Esophagus muscularis mucosa (tissue), 4 donors: ENCODE data around the gene FYB1. TPM values are rescaled to one million over a fixed set of nuclear protein-coding genes. Genes with fewer than 3 reads are reported as not detected.

ENCODE experiments used
- DNase-seq: peaks from one replicate; pipeline ENCODE4 v3.0.0-alpha.2; 2017; ENCODE audit errors: extremely low spot score
- H3K27ac ChIP-seq, 4 donors: fragments of 200-600 bp; sonication (generic); replicated peaks in 1 of 4; 1 replicate in 3 of 4; 2 replicates in 1 of 4; pipeline ENCODE4 v1.5.1; 2016 to 2019; ENCODE audit warnings: mild to moderate bottlenecking in 1 of 4
- H3K27me3 ChIP-seq, 4 donors: fragments of 200-600 bp; sonication (generic); one replicate each; pipeline versions ENCODE4 v1.5.1 to v1.6.0; 2016 to 2019
- H3K36me3 ChIP-seq, 4 donors: fragments of 200-600 bp; sonication (generic); one replicate each; pipeline ENCODE4 v1.5.1; 2016 to 2019
- H3K4me1 ChIP-seq, 4 donors: fragments of 200-600 bp; sonication (generic); one replicate each; pipeline ENCODE4 v1.5.1; 2016 to 2019
- H3K4me3 ChIP-seq, 4 donors: fragments of 200-600 bp; sonication (generic); 1 replicate in 2 of 4; 2 replicates in 2 of 4; pipeline ENCODE4 v1.5.1; 2016 to 2019; ENCODE audit warnings: mild to moderate bottlenecking in 4 of 4, moderate library complexity in 1 of 4
- H3K9me3 ChIP-seq, 4 donors: fragments of 200-600 bp; sonication (generic); 1 replicate in 3 of 4; 2 replicates in 1 of 4; pipeline ENCODE4 v1.5.1; 2016 to 2019
- CTCF ChIP-seq, 3 experiments: fragments of 200-600 bp in 2 of 3; fragments of 450-650 bp in 1 of 3; sonication (generic) in 2 of 3; IDR thresholded peaks; one replicate each; pipeline ENCODE4 v1.5.1; 2017 to 2019; ENCODE audit warnings: antibody characterized with exemption in 3 of 3, mild to moderate bottlenecking in 2 of 3, moderate library complexity in 1 of 3
- EP300 ChIP-seq: sonication (generic); formaldehyde crosslinking; IDR thresholded peaks from one replicate; pipeline ENCODE4 v1.6.1; 2017; ENCODE audit warnings: antibody characterized with exemption
- POLR2A ChIP-seq: fragments of 450-650 bp; IDR thresholded peaks from one replicate; pipeline ENCODE4 v1.6.1; 2017; ENCODE audit warnings: antibody characterized with exemption, moderate library complexity, mild to moderate bottlenecking, low read depth
- POLR2AphosphoS5 ChIP-seq, 2 donors: sonication (generic); formaldehyde crosslinking; IDR thresholded peaks; one replicate each; pipeline ENCODE4 v1.6.1; 2017; ENCODE audit warnings: antibody characterized with exemption in 2 of 2
- WGBS: methylation state at CpG from one replicate; pipeline ENCODE4 v1.1.5; 2018; 5-methylcytosine and 5-hydroxymethylcytosine counted together
- intact Hi-C: fragments of 100-400 bp; cut with DNase I; formaldehyde crosslinking; loops from one replicate; pipeline ENCODE4 v1.15.1; 2023
- total RNA-seq, 4 donors: library from RNA; depleted of rRNA; stranded (reverse); fragments of >200 nt; gene quantifications; one replicate each; pipeline versions ENCODE4 v1.1.0 to v1.2.1, GENCODE V29; 2016

The FYB1 gene
- total RNA-seq, 4 donors from 2014 or later = 3.2 to 12.9 (median 3.9) TPM

GRCh38 chr5:39260095-39260494 is 40.7 kb upstream of the FYB1 start:
- Histone ChIP-seq H3K27me3 (no peaks in the 10 kb centered on the region), H3K27ac (no peak overlapping the region), H3K9me3 (no peaks in the 10 kb centered on the region), H3K4me3 (no peak overlapping the region), H3K4me1 (no peaks in the 10 kb centered on the region), H3K36me3 (no peaks in the 10 kb centered on the region)
- intact Hi-C loops = no loop called here
- no peak for DNase-seq
- TF ChIP-seq POLR2A (no peak), CTCF (IDR thresholded peaks at IDR 0.05) (no peak), EP300 (no peak), POLR2AphosphoS5 (IDR thresholded peaks at IDR 0.05) (no peak)

GRCh38 chr5:39257554-39257953 is 38.2 kb upstream of the FYB1 start:
- no peak for DNase-seq
- Histone ChIP-seq H3K27ac (no peak overlapping the region), H3K9me3 (no peaks in the 10 kb centered on the region), H3K27me3 (no peaks in the 10 kb centered on the region), H3K4me3 (no peak overlapping the region), H3K36me3 (no peaks in the 10 kb centered on the region), H3K4me1 (no peaks in the 10 kb centered on the region)
- no peak for TF ChIP-seq EP300
- no peak for TF ChIP-seq POLR2AphosphoS5 (IDR thresholded peaks at IDR 0.05)
- TF ChIP-seq CTCF (IDR thresholded peaks at IDR 0.05) = no peak
- TF ChIP-seq POLR2A = no peak
- WGBS = 93% methylated on average over 3 of the region's 3 CpGs
- intact Hi-C loops = no loop called here

- peak overlapping the region in 1 of 4 donors; percentile 10 for H3K4me3 ChIP-seq
- WGBS = 33% methylated on average over 4 of the region's 4 CpGs
- H3K27me3 ChIP-seq = no peaks in the 10 kb centered on the region
- H3K27ac ChIP-seq = no peak overlapping the region
- intact Hi-C loops = no loop called here
- no peaks in the 10 kb centered on the region for H3K9me3 ChIP-seq
- H3K36me3 ChIP-seq = no peaks in the 10 kb centered on the region
- no peak for TF ChIP-seq POLR2AphosphoS5 (IDR thresholded peaks at IDR 0.05)
- no peak for TF ChIP-seq POLR2A
- no peak for TF ChIP-seq EP300
- TF ChIP-seq CTCF (IDR thresholded peaks at IDR 0.05) = no peak
- no peak for DNase-seq
- H3K4me1 ChIP-seq = no peaks in the 10 kb centered on the region
Observed at GRCh38 chr5:39256477-39257235, 37.3 kb upstream of the FYB1 start.

GRCh38 chr5:39255406-39255805 is 36.0 kb upstream of the FYB1 start:
- H3K4me3 ChIP-seq = no peak overlapping the region
- no peaks in the 10 kb centered on the region for H3K27me3 ChIP-seq
- no peaks in the 10 kb centered on the region for H3K4me1 ChIP-seq
- DNase-seq = no peak
- 85% methylated on average over 2 of the region's 2 CpGs for WGBS
- H3K36me3 ChIP-seq = no peaks in the 10 kb centered on the region
- no peak overlapping the region for H3K27ac ChIP-seq
- TF ChIP-seq CTCF (IDR thresholded peaks at IDR 0.05) (no peak), EP300 (no peak), POLR2AphosphoS5 (IDR thresholded peaks at IDR 0.05) (no peak), POLR2A (no peak)
- no peaks in the 10 kb centered on the region for H3K9me3 ChIP-seq
- intact Hi-C loops = no loop called here

- TF ChIP-seq EP300 = no peak
- TF ChIP-seq CTCF (IDR thresholded peaks at IDR 0.05) = no peak
- no peak for TF ChIP-seq POLR2A
- no peak for TF ChIP-seq POLR2AphosphoS5 (IDR thresholded peaks at IDR 0.05)
- DNase-seq = no peak
- intact Hi-C loops = no loop called here
- H3K36me3 ChIP-seq = no peaks in the 10 kb centered on the region
- no peaks in the 10 kb centered on the region for H3K9me3 ChIP-seq
- no peaks in the 10 kb centered on the region for H3K27me3 ChIP-seq
- H3K4me1 ChIP-seq = no peaks in the 10 kb centered on the region
- H3K27ac ChIP-seq = no peak overlapping the region
- no peak overlapping the region for H3K4me3 ChIP-seq
Observed at GRCh38 chr5:39254671-39255070, 35.3 kb upstream of the FYB1 start.
